RWPE2 (cell line): ENCODE measurements around the gene PKD2.
A peak's percentile ranks its signal among the peaks of the same experiment; 100 is the strongest.

Experiments used
- ATAC-seq: fragments of 200-7000 bp; cut with Tn5 transposase; 3 replicates; pipeline ENCODE4 v1.9.1; 2021; ENCODE audit warnings: low read depth
- DNase-seq: peaks from one replicate; pipeline ENCODE4 v3.0.0-alpha.2; 2020; ENCODE audit warnings: low spot score
- H3K27ac ChIP-seq: fragments of 450-650 bp; 2 replicates; pipeline ENCODE4 v1.5.1; 2017; ENCODE audit warnings: mild to moderate bottlenecking; ENCODE audit not compliant: poor library complexity, severe bottlenecking
- H3K27me3 ChIP-seq: fragments of 250-450 bp; sonication (Bioruptor Pico); 2 replicates; pipeline ENCODE4 v1.5.1; 2021; ENCODE audit warnings: mild to moderate bottlenecking, moderate library complexity; ENCODE audit not compliant: insufficient read depth, poor library complexity, severe bottlenecking
- H3K36me3 ChIP-seq: fragments of 250-450 bp; sonication (Bioruptor Pico); 2 replicates; pipeline ENCODE4 v1.5.1; 2020; ENCODE audit warnings: low read depth, mild to moderate bottlenecking, moderate library complexity
- H3K4me1 ChIP-seq: fragments of 250-450 bp; sonication (Bioruptor Pico); 2 replicates; pipeline ENCODE4 v1.5.1; 2021; ENCODE audit warnings: mild to moderate bottlenecking, moderate library complexity; ENCODE audit not compliant: insufficient read depth, poor library complexity, severe bottlenecking
- H3K4me3 ChIP-seq: fragments of 250-450 bp; sonication (Bioruptor Pico); 2 replicates; pipeline ENCODE4 v1.5.1; 2021; ENCODE audit warnings: mild to moderate bottlenecking, moderate library complexity; ENCODE audit not compliant: severe bottlenecking
- H3K9me3 ChIP-seq: fragments of 250-450 bp; sonication (Bioruptor Pico); 2 replicates; pipeline ENCODE4 v1.5.1; 2021; ENCODE audit warnings: mild to moderate bottlenecking, moderate library complexity; ENCODE audit not compliant: severe bottlenecking
- CTCF ChIP-seq: fragments of 450-650 bp; IDR thresholded peaks from one replicate; pipeline ENCODE4 v1.5.1; 2017; ENCODE audit warnings: mild to moderate bottlenecking, moderate library complexity; ENCODE audit not compliant: poor library complexity, severe bottlenecking

The PKD2 gene

DNA sequence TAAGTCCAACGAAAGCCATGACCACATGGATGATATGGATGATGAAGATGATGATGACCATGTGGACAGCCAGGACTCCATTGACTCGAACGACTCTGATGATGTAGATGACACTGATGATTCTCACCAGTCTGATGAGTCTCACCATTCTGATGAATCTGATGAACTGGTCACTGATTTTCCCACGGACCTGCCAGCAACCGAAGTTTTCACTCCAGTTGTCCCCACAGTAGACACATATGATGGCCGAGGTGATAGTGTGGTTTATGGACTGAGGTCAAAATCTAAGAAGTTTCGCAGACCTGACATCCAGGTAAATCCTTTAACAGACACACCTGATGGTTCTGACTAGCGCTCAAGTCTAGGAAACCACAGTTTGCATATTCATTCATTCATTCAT lies 25.9 kb upstream of the PKD2 start:
- H3K9me3 ChIP-seq = no peaks in the 10 kb centered on the region
- no peak for TF ChIP-seq CTCF
- DNase-seq (no peak), ATAC-seq (no peak)
- H3K36me3 ChIP-seq = no peaks in the 10 kb centered on the region
- no peaks in the 10 kb centered on the region for H3K27me3 ChIP-seq
- H3K27ac ChIP-seq = no peak overlapping the region
- no peaks in the 10 kb centered on the region for H3K4me1 ChIP-seq
- no peak overlapping the region for H3K4me3 ChIP-seq

GRCh38 chr4:87982036-87982435 lies 25.4 kb upstream of the PKD2 start:
- no peak overlapping the region for H3K27ac ChIP-seq
- no peaks in the 10 kb centered on the region for H3K9me3 ChIP-seq
- H3K27me3 ChIP-seq = no peaks in the 10 kb centered on the region
- no peaks in the 10 kb centered on the region for H3K36me3 ChIP-seq
- TF ChIP-seq CTCF = no peak
- ATAC-seq (no peak), DNase-seq (no peak)
- no peaks in the 10 kb centered on the region for H3K4me1 ChIP-seq
- H3K4me3 ChIP-seq = no peak overlapping the region

- DNase-seq = no peak
- Histone ChIP-seq H3K4me1 (no peaks in the 10 kb centered on the region), H3K9me3 (no peaks in the 10 kb centered on the region), H3K36me3 (no peaks in the 10 kb centered on the region), H3K4me3 (no peak overlapping the region), H3K27ac (no peak overlapping the region), H3K27me3 (no peaks in the 10 kb centered on the region)
- no peak for TF ChIP-seq CTCF
- no peak for ATAC-seq
These were observed 24.9 kb upstream of the PKD2 start for GRCh38 chr4:87982446-87983010.

DNA sequence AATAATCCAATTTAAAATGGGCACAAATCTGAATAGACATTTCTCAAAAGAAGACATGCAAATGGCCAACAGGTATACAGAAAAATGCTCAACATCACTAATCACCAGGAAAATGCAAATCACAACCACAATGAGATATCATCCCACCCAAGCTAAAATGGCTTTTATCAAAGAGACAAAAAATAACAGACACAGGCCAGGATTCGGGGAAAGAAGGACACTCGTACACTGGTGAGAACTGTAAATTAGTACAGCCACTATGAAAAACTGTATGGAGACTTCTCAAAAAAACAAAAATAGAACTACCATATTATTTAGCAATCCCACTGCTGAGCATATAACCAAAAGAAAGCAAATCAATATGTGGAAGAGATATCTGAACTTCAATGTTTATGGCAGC lies 23.4 kb upstream of the PKD2 start:
- H3K27ac ChIP-seq = no peak overlapping the region
- ATAC-seq = no peak
- TF ChIP-seq CTCF = no peak
- H3K36me3 ChIP-seq = no peaks in the 10 kb centered on the region
- no peaks in the 10 kb centered on the region for H3K9me3 ChIP-seq
- no peaks in the 10 kb centered on the region for H3K4me1 ChIP-seq
- H3K4me3 ChIP-seq = no peak overlapping the region
- no peak for DNase-seq
- H3K27me3 ChIP-seq = no peaks in the 10 kb centered on the region

DNA sequence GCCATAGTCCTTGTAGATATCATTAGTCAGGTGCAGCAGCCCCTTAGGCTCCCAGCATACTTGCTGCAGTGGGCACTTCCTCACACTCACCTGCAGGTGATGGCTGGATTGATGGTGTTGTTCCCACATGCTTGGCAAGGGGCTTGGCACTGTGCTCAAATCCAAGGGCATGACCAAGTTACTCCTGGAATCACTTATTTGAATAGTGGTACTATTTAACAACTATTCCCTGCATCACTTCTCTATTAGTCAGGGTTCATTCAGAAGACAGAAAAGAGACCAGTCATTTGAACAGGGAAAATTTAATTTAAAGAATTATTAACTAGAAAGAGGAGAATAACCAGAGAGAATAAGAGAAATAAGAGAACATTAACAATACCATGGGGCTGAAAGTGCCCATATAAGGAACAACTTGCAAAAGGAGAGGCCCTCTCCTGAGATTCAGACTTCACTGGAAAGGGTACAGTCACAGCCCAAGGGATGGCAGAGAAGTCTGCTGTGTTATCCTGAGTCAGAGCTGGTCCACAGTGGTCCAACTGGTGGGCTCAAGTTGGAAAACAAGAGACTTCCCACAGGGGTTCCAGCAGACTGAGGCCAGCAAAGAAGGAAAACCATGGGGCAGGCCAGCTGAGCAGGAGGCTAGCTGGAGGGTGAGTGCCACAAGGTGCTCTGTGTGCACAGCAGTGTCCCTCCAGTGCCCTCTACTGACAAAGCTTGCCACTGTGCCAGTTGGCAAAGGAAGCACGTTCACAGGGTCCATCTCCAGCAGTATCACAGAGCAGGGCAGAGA lies 22.1 kb upstream of the PKD2 start:
- ATAC-seq = peak; percentile 98
- H3K27ac ChIP-seq = no peak overlapping the region
- H3K36me3 ChIP-seq = no peaks in the 10 kb centered on the region
- no peak for DNase-seq
- peak; percentile 85 for TF ChIP-seq CTCF
- H3K4me3 ChIP-seq = no peak overlapping the region
- H3K27me3 ChIP-seq = no peaks in the 10 kb centered on the region
- H3K9me3 ChIP-seq = no peaks in the 10 kb centered on the region
- no peaks in the 10 kb centered on the region for H3K4me1 ChIP-seq
